Motor neuron (in vitro differentiated cells): Measurements from ENCODE around the gene POU2AF2. TPM values are rescaled to one million over a fixed set of nuclear protein-coding genes. Genes with fewer than 3 reads are reported as not detected.
A peak's percentile ranks its signal among the peaks of the same experiment; 100 is the strongest.

Experiments
- ATAC-seq, 8 experiments: fragments of 200-7000 bp; cut with Tn5 transposase; replicated peaks in 6 of 8; 2 replicates each; pipeline ENCODE4 v1.8.0; 2021; ENCODE audit warnings: mild to moderate bottlenecking in 8 of 8, moderate library complexity in 8 of 8
- H3K27ac ChIP-seq, 2 donors: fragments of 250-450 bp; sonication (Bioruptor Pico); 2 replicates each; pipeline ENCODE4 v1.9.0; 2021; ENCODE audit warnings: antibody characterized with exemption in 2 of 2, mild to moderate bottlenecking in 2 of 2, moderate library complexity in 1 of 2
- H3K4me1 ChIP-seq, 2 donors: fragments of 250-450 bp; sonication (Bioruptor Pico); replicated peaks in 1 of 2; 2 replicates each; pipeline ENCODE4 v1.6.1; 2021; ENCODE audit warnings: antibody characterized with exemption in 2 of 2, mild to moderate bottlenecking in 2 of 2, moderate library complexity in 1 of 2
- H3K4me3 ChIP-seq, 5 donors: fragments of 250-450 bp; sonication (Bioruptor Pico); 2 replicates each; pipeline ENCODE4 v1.9.0; 2021; ENCODE audit warnings: antibody characterized with exemption in 5 of 5, mild to moderate bottlenecking in 5 of 5, moderate library complexity in 4 of 5
- WGBS, 10 experiments: fragments of 450-650 bp; shearing (Covaris generic); methylation state at CpG; one replicate each; pipeline ENCODE4 v1.0.0; 2022; 5-methylcytosine and 5-hydroxymethylcytosine counted together
- in situ Hi-C, 9 experiments: fragments of 400-800 bp; cut with MboI; loops; one replicate each; pipeline ENCODE4 v1.15.0; 2021; ENCODE audit warnings: low sequenced_read_pairs in 9 of 9, low pct_unique_long_range_greater_than_20kb in 2 of 9; ENCODE audit not compliant: unreplicated experiment in 9 of 9
- total RNA-seq, 8 experiments: library from RNA; unstranded; fragments of 300-600 nt; gene quantifications; 2 replicates each; pipeline versions ENCODE4 v1.2.3 to v1.2.4, GENCODE V29; 2022

POU2AF2 gene
- total RNA-seq, 8 experiments from 2014 or later: 0.31 to 1.6 (median 0.77) TPM; not detected in 4

DNA sequence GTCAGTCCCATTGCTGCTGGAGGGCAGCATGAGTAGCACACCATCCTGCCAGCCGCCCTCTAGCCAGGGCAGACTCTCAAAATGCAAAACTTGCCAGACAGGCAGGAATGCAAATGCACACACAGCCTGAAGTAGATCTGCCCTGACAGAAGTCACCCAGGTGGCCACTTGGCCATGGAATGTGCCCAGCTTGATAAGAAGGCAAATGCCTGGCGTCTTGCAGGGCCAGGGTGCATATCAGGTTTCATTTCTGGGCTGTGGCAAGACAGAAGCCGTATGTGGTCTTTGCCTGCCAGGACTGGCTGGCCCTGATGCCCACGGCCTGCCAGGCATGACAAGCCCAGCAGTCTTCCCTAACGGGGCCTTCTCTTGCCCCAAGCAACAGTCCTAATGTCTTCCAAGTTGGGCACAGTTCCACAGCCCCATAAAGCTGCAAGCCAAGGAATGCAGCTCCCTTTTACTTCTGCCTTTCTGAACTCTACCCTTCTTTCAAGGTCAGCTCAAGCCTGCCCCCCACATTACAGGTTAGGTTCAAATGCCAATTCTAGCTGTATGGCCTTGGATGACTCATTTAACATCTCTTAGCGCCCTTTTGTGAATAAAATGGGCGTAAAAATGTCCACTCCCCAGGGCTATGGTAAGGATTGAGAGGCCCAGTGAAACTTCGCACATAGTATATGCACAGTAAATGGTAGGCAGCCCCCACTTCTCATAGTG lies 82.5 kb downstream of the POU2AF2 start:
- peak in 3 of 8 experiments; percentile 47 to 62 (median 59) for ATAC-seq
- Histone ChIP-seq H3K4me1 (no peaks in the 10 kb centered on the region), H3K4me3 (no peak overlapping the region), H3K27ac (no peak overlapping the region)
- whole genome bisulfite sequencing, 10 experiments: 20 to 100% (median 60%) methylated on average over 1 to 7 of the region's 8 CpGs; no CpG with 5 or more reads in 1 of the 10 experiments
- in situ Hi-C loops: no loop called here

DNA sequence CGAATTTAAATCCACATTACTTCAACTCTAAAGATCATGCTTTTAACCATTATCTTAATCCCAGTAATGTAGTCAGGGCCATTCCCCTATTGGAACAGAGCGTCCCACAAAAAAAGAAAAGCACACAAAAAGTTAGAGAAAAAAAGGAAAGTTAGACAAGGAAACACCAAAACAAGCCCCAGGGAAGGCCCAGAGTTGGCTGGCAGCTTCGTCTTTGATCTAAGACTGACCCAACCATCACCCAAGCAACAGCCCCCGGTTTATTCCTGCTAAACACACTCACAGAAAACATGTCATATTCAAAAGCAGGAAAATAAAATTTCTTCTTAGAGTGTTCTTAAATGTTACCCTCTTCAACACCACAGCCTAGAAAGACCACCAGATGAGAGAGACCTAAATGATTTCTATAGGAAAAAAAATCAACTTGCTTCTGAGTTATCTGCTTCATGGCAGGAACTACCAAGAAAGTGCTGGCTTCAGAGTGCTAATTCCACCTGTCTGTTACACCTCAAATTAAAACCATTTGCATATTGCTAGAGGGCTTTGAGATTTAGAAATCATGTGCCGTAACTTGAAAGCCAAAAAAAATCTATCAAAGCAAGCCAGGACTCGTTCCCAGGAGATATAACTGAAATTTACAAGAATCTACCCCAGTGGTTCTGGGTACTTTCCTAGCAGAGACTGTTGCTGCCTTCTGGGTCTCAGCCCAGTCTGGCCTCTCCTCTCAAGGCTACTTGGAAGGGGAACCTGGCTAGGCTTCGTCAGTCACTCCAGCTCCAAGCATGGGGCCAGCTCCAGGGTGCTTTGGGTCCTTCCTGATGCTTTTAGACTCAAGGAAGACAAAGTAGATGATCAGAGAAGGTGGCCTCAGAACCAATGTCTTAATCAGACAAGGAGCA lies 84.0 kb downstream of the POU2AF2 start:
- H3K27ac ChIP-seq: no peak overlapping the region
- in situ Hi-C loops: no loop called here
- WGBS, 10 experiments: 74 to 93% (median 80%) methylated on average over 2 to 7 of the region's 7 CpGs
- H3K4me1 ChIP-seq: no peaks in the 10 kb centered on the region
- H3K4me3 ChIP-seq: no peak overlapping the region
- ATAC-seq: no peak

- no peak for ATAC-seq
- no peak overlapping the region for H3K27ac ChIP-seq
- WGBS, 10 experiments: 70 to 100% (median 83%) methylated on average over 1 of the region's 2 CpGs; no CpG with 5 or more reads in 6 of the 10 experiments
- in situ Hi-C loops: no loop called here
- no peak overlapping the region for H3K4me3 ChIP-seq
- no peaks in the 10 kb centered on the region for H3K4me1 ChIP-seq
Measured at GRCh38 chr11:111330234-111330893, 84.8 kb downstream of the POU2AF2 start.

DNA sequence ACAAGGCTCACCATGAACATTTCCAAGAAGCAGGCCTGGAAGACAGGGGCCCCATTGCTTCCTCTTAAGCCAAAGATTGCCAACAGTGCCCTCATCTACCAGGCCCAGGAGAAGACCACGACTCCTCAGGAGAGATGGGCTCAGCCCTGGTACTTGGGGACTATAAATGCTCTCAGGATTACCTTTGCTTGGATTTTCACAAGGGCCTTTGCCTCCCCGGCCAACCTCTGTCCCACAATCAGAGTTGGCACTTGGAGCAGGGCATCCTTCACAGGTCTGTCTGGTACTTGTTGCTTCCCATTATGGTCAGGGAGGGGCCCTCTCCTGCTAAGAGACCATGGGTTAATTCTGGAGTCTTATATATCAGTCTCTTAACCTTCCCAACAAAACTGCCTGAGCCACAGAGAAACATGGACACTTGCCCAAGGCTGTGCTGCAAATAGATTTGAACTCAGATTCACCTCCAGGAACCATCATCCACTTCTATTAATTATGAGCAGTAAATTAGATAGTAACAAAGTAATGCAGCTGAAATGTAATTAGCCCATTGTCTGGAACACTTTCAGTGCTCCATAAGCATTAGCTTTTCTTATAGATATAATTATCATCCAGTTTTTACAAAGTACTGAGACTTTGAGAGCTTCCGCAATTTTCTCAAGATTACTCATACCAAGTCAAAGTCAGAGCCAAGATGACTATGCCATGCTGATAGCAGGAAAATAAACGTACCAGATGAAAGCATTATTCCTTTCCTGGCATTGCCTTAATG lies 86.4 kb downstream of the POU2AF2 start:
- Histone ChIP-seq H3K4me1 (no peaks in the 10 kb centered on the region), H3K4me3 (no peak overlapping the region), H3K27ac (no peak overlapping the region)
- ATAC-seq: no peak
- in situ Hi-C loops: no loop called here
- 0 to 100% (median 66%) methylated on average over 1 to 3 of the region's 4 CpGs for WGBS, 10 experiments

- no peaks in the 10 kb centered on the region for H3K4me1 ChIP-seq
- H3K27ac ChIP-seq: no peak overlapping the region
- WGBS, 10 experiments: 22 to 83% (median 70%) methylated on average over 1 to 5 of the region's 9 CpGs; no CpG with 5 or more reads in 2 of the 10 experiments
- peak in 2 of 8 experiments; percentile 23 to 81 for ATAC-seq
- H3K4me3 ChIP-seq: no peak overlapping the region
- in situ Hi-C loops: no loop called here
Measured at GRCh38 chr11:111334532-111335502, 89.3 kb downstream of the POU2AF2 start.

- 17 to 100% (median 90%) methylated on average over 1 to 3 of the region's 6 CpGs; no CpG with 5 or more reads in 3 of the 10 experiments for WGBS, 10 experiments
- in situ Hi-C loops: no loop called here
- H3K4me3 ChIP-seq: no peak overlapping the region
- H3K4me1 ChIP-seq: no peaks in the 10 kb centered on the region
- ATAC-seq: peak in 1 of 8 experiments; percentile 4
- H3K27ac ChIP-seq: no peak overlapping the region
Measured at GRCh38 chr11:111335549-111335948, 90.0 kb downstream of the POU2AF2 start.

Other genes with a start within 250 kb of the POU2AF2 start
- 1 to 10 TPM in 4 of 8 experiments, under 1 TPM in 4; 0.33 to 5.9 (median 1.1) TPM for gene POU2AF3, start 52.8 kb downstream of the POU2AF2 start, total RNA-seq
- gene POU2AF1, start 133.6 kb downstream of the POU2AF2 start, total RNA-seq: 1 to 10 TPM in 1 of 8 experiments, under 1 TPM in 5, not detected in 2; 0.05 to 1.0 (median 0.35) TPM